Activated T-cell treated with anti-CD3 and anti-CD28 coated beads, Interleukin-2, amount 50 U/mL, for 48 hours (primary cell): Measurements from ENCODE around the gene FAM89A.

ENCODE experiments used
- DNase-seq, 2 experiments: peaks; one replicate each; pipeline ENCODE4 v3.0.0-alpha.2; 2020

The FAM89A gene

DNA sequence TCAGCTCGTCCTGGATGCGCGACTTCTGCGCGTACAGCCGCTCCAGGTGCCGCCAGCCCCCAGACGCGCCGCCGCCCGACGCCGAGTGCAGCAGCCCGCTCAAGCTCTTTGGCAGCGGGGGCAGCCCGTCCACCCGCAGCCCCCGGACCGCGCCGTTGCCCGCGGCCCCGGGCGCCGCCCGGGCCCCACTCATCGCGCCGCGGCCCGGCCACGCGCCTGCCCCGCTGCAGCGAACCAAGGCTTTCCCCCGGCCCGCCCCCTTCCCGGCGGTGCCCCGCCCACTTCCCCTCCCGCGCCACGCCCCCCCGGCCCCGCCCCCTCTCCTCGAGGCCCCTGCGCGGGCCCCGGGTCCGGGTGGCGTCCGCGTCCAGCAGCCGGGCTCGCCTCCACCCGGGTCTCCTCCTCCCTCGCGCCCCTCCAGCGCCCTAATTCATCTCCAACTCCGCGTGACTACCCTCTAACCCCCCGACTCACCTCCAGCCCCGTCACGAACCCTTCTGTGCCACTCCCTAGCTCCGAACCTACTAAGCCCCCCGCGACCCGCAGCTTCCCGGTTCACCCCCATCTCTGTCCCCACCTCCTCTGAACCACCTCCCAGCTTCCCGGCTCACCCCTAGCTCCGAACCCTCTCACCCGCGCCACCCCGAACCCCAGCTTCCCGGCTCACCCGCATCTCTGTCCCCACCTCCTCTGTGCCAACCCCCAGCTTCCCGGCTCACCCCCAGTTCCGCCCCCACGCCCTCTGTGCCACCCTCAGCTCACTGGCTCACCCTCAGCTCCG lies at the start of gene FAM89A:
TSS of gene FAM89A (minus strand) at position 236 of the 781 bp plus-strand sequence. CDS start at position 193, 43 bp downstream.
- peak; percentile 83 to 84 for DNase-seq

DNA sequence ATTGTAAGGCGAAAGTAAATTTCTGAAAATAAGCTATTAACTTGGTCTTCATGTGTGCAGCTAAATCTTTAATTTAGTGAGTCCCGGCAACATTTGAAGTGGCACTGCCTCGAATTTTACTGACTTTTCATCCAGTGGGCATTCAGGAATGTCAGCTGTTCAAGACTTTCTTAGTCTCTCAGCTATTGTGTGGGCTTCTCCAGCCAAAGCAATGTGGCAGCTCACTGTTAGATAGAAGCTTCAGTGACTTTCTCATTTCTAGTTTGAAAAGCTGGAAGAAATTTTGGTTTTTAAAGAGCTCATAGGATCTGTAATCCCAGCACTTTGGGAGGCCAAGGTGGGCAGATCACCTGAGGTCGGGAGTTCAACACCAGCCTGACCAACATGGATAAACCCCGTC lies 44.3 kb upstream of the FAM89A start:
- no peak for DNase-seq

DNA sequence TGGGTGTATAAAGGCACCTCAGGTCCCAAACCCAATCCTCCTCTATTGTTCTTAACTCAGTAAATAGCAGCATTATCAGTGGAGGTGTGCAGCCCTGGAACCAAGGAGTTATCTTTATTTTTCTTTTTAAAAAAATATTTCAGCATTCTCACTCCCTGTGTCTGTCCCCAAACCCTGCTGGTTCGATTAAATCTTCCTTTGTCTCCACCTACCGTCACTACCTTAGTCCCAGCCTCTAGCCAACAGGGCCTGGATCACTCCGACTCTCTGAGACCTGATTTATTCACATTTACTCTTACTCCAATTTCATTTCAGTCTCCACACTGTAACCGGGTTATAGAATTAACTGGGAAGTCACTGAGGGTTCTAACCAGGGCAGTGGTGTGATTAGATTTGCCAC lies 39.1 kb upstream of the FAM89A start:
- DNase-seq, result no peak

DNA sequence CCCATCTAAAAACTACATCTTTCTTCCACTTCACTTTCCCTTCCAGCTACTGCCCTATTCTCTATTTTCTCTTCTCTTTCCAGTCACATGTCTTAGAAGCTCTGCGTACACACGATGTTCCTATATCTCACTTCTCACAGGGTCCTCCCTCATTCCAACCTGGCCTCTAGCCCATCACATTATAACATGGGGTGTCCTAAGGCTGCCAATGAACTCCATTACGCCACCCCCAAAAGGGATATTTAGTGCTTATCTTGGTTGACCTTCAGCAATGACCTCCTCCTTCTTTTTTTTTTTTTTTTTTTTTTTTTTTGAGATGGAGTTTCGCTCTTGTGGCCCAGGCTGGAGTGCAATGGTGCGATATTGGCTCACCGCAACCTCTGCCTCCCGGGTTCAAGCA lies 38.2 kb upstream of the FAM89A start:
- no peak for DNase-seq

GRCh38 chr1:231076802-231077201 lies 36.7 kb upstream of the FAM89A start:
- DNase-seq, result no peak

DNA sequence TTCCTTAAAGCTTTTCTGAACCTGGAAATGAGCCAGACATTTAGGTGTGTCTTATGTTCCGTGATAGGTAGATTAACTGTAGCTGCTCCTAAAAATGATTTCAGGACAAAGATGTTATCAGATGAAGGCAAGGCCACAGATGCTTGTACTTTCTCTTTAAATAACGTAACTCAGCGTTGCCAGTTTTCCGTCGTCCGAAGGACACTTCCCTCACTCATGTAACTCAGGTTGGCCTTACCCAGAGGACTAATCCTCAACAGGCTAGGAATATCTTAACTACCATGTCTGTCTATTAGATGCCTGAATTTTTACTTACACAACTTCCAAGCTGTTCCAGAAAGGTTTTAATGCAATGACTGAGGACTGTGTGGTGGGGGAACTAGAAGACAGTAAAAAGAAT lies 35.4 kb upstream of the FAM89A start:
- no peak for DNase-seq

GRCh38 chr1:231075020-231075419 lies 35.0 kb upstream of the FAM89A start:
- no peak for DNase-seq

DNA sequence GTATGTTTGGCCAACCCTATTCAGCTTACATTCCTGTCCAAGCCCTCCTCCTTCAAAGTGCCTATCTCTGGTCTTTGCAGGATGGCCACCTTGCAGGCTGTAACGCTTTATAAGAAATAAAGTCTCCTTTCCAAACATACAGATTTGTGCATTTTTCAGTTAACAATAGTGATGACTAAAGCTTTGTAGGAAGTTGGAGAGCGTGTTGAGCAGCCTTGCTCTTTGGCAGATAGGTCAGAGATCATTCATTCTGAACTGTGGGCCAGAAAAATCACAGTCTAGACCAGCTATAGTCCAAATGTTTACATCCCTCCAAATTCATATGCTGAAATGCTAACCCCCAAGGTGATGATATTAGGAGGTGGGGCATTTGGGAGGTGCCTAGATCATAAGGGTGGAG lies 34.0 kb upstream of the FAM89A start:
- no peak for DNase-seq

DNA sequence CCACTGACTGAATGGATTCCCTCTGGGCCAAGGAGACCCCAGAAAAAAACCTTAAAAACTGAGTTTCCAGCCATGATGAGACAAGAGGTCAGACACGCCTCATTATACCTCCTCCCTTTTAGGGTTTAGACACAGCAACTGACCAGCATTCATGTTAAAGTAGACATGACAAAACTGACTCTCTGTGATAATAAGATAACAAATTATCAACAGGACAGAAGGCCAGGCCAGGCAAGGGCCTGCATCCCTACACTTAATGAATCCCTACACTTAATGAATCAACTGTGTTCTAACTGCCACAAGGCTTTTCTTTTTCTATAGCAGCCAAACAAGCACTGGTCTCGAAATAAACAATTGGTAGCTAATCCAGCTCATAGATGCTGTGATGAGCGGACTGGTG lies 33.3 kb upstream of the FAM89A start:
- DNase-seq, result no peak

GRCh38 chr1:231072502-231073094 lies 32.5 kb upstream of the FAM89A start:
- no peak for DNase-seq

- no peak for DNase-seq
Measured at GRCh38 chr1:231072041-231072440, 32.0 kb upstream of the FAM89A start.

GRCh38 chr1:231070758-231071444 lies 30.8 kb upstream of the FAM89A start:
- DNase-seq, result no peak

DNA sequence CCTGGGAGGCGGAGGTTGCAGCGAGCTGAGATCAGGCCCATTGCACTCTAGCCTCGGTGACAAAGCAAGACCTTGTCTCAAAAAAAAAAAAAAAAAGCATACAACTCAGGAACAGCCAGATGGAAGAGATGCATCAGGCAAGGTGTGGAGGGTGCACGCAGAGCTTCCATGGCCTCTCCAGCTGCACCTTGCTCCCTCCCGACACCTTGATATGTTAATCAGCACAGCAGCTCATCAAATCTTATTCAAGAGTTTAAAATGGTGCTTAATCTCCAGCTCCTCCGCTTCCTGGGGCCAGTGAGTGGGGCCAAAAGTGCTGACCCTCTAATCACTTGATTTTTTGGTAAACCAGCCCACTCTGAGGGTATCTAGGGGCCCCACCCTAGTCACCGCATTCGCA lies 29.3 kb upstream of the FAM89A start:
- no peak for DNase-seq

DNA sequence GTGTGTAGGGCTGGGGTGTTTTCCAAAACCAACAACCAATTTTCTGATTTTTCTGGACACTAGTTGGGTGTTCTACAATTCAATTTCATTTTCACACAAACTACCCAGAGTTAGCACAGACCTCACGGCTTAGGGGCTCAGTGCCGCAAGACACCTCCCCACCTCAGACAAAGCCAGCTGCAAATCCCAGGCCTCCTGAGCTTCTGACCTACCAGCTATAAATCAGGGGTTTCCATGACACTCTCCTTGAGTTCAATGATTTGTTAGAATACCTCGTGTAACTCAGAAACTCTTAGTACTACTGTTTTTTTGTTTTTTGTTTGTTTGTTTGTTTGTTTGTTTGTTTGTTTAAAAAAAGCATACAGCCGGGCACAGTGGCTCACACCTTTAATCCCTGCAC lies 28.7 kb upstream of the FAM89A start:
- no peak for DNase-seq

- DNase-seq, result no peak
Measured at GRCh38 chr1:231065510-231066241, 25.6 kb upstream of the FAM89A start.

DNA sequence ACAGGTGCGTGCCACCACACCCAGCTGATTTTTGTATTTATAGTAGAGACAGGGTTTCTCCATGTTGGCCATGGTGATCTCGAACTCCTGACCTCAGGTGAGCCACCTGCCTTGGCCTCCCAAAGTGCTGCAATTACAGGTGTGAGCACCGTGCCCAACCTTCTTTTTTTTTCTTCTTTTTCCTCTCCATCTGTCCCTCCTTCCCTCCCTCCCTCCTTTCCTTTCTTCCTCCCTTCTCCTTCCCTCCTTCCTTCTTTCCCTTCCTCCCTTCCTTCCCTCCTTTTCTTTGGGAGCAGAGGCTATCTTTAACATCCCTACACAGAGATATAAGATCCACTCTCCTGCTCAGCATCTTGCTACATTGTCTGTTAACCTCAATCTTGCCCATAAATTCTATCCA lies 24.4 kb upstream of the FAM89A start:
- DNase-seq, result no peak

GRCh38 chr1:231063331-231063730 lies 23.3 kb upstream of the FAM89A start:
- DNase-seq, result no peak

- DNase-seq, result no peak
Measured at GRCh38 chr1:231062500-231063270, 22.6 kb upstream of the FAM89A start.

DNA sequence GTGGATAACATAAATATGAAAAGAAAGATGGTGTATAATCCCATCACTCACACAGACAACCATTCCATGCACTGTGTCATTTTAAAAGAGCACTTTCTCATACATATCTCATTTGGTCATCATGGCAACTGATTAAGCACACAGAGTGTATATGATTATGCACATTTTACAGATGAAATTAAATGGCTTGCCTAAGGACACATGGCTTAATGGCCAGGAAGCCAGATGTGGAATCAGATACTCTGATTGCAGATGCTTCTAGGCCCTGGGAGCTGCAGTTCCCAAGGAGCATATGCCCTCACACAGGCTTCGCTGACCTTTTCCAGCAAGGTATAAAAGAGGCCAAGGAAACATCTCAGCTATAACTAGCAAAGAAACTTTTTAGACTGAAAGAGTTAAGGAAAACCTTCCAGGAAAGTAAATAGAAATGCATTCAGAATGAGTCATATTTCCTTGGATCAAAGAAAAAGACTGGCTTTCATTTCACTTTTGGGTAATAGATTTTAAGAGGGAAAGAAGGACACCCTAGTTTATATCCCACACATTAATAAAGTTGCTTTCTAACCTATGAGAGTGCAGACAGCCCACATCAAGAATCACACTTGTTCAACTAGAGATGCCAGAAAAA lies 19.6 kb upstream of the FAM89A start:
- no peak for DNase-seq

- no peak for DNase-seq
Measured at GRCh38 chr1:231058416-231059109, 18.5 kb upstream of the FAM89A start.

DNA sequence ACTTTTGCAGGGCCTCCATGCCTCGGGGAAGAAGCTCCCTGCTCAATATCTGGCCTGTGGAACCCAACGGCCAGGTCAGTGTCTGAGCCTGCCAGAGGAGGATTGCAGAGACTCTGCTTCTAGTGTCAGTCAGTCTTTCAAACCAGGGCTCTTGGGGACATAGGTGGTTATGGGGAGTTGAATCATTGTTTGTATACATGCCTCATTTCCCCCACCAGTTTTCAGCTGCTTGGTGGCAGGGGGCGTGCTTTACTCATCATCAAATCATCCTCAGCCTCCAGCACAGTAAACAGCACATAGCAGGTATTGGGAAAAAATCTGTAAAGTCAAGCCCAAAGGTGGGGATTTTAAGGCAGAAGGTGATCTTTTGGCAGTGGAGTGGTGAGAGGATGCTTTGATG lies 17.4 kb upstream of the FAM89A start:
- DNase-seq, result no peak

DNA sequence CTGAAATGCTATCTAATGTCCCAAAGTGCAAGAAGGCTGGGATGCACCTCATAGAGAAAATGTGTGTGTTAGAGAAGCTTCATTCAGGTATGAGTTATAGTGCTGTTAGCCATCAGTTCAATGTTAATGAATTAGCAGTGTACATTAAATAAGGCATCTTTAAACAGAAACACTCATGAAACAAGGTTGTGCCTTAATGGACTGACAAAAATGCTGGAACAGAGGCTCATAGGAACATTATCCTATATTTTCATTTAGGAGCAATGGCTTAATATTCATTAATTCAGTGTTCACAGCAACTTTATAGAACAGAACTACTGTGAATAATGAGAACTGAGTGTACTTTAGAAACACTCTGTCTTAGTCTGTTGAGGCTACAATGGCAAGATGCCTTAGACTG lies 15.2 kb upstream of the FAM89A start:
- DNase-seq, result no peak
